Mammary epithelial cell (primary cell): Measurements from ENCODE around the gene PYGB.

Source experiments
- EZH2 ChIP-seq: IDR thresholded peaks from 2 replicates; pipeline ENCODE4 v1.6.1; 2012; ENCODE audit warnings: low read length, inconsistent platforms, borderline replicate concordance
- TF ChIP-seq, protein P1 (sequence below), 2 donors: IDR thresholded peaks in 1 of 2; conservative IDR thresholded peaks in 1 of 2; 2 replicates each; pipeline ENCODE4 v1.5.1; 2011 to 2012; ENCODE audit warnings: inconsistent platforms in 2 of 2, low read length in 2 of 2, mild to moderate bottlenecking in 2 of 2, control low read depth in 1 of 2, low read depth in 1 of 2; ENCODE audit not compliant: insufficient read depth in 1 of 2; ENCODE audit errors: extremely low read depth in 1 of 2

GRCh38 chr20:25233016-25233772 lies 14.7 kb upstream of the PYGB start:
- TF ChIP-seq, protein P1, sequence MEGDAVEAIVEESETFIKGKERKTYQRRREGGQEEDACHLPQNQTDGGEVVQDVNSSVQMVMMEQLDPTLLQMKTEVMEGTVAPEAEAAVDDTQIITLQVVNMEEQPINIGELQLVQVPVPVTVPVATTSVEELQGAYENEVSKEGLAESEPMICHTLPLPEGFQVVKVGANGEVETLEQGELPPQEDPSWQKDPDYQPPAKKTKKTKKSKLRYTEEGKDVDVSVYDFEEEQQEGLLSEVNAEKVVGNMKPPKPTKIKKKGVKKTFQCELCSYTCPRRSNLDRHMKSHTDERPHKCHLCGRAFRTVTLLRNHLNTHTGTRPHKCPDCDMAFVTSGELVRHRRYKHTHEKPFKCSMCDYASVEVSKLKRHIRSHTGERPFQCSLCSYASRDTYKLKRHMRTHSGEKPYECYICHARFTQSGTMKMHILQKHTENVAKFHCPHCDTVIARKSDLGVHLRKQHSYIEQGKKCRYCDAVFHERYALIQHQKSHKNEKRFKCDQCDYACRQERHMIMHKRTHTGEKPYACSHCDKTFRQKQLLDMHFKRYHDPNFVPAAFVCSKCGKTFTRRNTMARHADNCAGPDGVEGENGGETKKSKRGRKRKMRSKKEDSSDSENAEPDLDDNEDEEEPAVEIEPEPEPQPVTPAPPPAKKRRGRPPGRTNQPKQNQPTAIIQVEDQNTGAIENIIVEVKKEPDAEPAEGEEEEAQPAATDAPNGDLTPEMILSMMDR (conservative IDR thresholded peaks at IDR 0.05 in 1 of 2, IDR thresholded peaks at IDR 0.05 in 1 of 2; ENCODE audit: extremely low read depth in 1 of 2, insufficient read depth in 1 of 2, low read depth in 1 of 2, low read length in 2 of 2), result no peak
- TF ChIP-seq EZH2, result no peak
